Neural cell (in vitro differentiated cells): ENCODE data around the gene KCNJ10. TPM values are rescaled to one million over a fixed set of nuclear protein-coding genes. Genes with fewer than 3 reads are reported as not detected.

ENCODE experiments used
- H2AFZ ChIP-seq: fragments of 200-600, 300-800 bp; sonication (generic), shearing (Covaris generic); 2 replicates; pipeline ENCODE4 v1.6.0; 2014; ENCODE audit warnings: low read depth, mild to moderate bottlenecking, antibody characterized with exemption, low read length, moderate library complexity
- H3F3A ChIP-seq: fragments of 200-600 bp; shearing (Covaris generic); 2 replicates; pipeline ENCODE4 v1.6.1; 2016; ENCODE audit warnings: mild to moderate bottlenecking, moderate library complexity, mixed read lengths, antibody characterized with exemption, low read length; ENCODE audit not compliant: insufficient read depth, poor library complexity, severe bottlenecking
- H3K27ac ChIP-seq: fragments of 200-600, 300-800 bp; sonication (generic), shearing (Covaris generic); 2 replicates; pipeline ENCODE4 v1.5.1; 2014; ENCODE audit warnings: mild to moderate bottlenecking, low read length, moderate library complexity
- H3K27me3 ChIP-seq: fragments of 300-800, 200-600 bp; sonication (generic), shearing (Covaris generic); 2 replicates; pipeline ENCODE4 v1.6.0; 2014; ENCODE audit warnings: mild to moderate bottlenecking, low read depth, low read length, moderate library complexity; ENCODE audit not compliant: insufficient read depth
- H3K36me3 ChIP-seq: fragments of 300-800, 200-600 bp; sonication (generic), shearing (Covaris generic); 2 replicates; pipeline ENCODE4 v1.5.1; 2014; ENCODE audit warnings: mild to moderate bottlenecking, antibody characterized with exemption, low read length, moderate library complexity; ENCODE audit not compliant: insufficient read depth
- H3K4me2 ChIP-seq: fragments of 300-800, 200-600 bp; sonication (generic), shearing (Covaris generic); 2 replicates; pipeline ENCODE4 v1.6.0; 2014; ENCODE audit warnings: mild to moderate bottlenecking, low read length
- H3K4me3 ChIP-seq: fragments of 300-800, 200-600 bp; sonication (generic), shearing (Covaris generic); 2 replicates; pipeline ENCODE4 v1.5.1; 2014; ENCODE audit warnings: mild to moderate bottlenecking, low read length, moderate library complexity
- H3K79me2 ChIP-seq: fragments of 200-600 bp; shearing (Covaris generic); replicated peaks from 2 replicates; pipeline ENCODE4 v1.6.0; 2014; ENCODE audit warnings: mild to moderate bottlenecking, low read length, moderate library complexity; ENCODE audit not compliant: insufficient read depth
- H3K9ac ChIP-seq: fragments of 300-800, 200-600 bp; sonication (generic), shearing (Covaris generic); 2 replicates; pipeline ENCODE4 v1.6.1; 2016; ENCODE audit warnings: mild to moderate bottlenecking, low read length, mixed read lengths
- H3K9me2 ChIP-seq: fragments of 200-600 bp; shearing (Covaris generic); 2 replicates; pipeline ENCODE4 v1.6.1; 2016; ENCODE audit warnings: mild to moderate bottlenecking, low read length, mixed read lengths; ENCODE audit not compliant: insufficient read depth
- H3K9me3 ChIP-seq: fragments of 200-600, 300-800 bp; sonication (generic), shearing (Covaris generic); 2 replicates; pipeline ENCODE4 v1.6.1; 2016; ENCODE audit warnings: mild to moderate bottlenecking, mixed run types, low read length, moderate library complexity, mixed read lengths
- H4K20me1 ChIP-seq: fragments of 200-600 bp; shearing (Covaris generic); 2 replicates; pipeline ENCODE4 v1.6.1; 2016; ENCODE audit warnings: mild to moderate bottlenecking, mixed run types; ENCODE audit not compliant: insufficient read depth
- EP300 ChIP-seq: fragments of 450-650 bp; conservative IDR thresholded peaks from 2 replicates; pipeline ENCODE4 v1.6.1; 2014; ENCODE audit warnings: antibody characterized with exemption, mild to moderate bottlenecking, moderate library complexity; ENCODE audit not compliant: poor library complexity, severe bottlenecking
- EZH2 ChIP-seq: fragments of 200-600, 300-800 bp; shearing (Covaris generic), sonication (generic); IDR thresholded peaks from 2 replicates; pipeline ENCODE4 v1.6.1; 2014; ENCODE audit warnings: antibody characterized with exemption, low read length, borderline replicate concordance, mild to moderate bottlenecking; ENCODE audit not compliant: insufficient read depth, poor library complexity, severe bottlenecking
- MXI1 ChIP-seq: fragments of 450-650 bp; conservative IDR thresholded peaks from 2 replicates; pipeline ENCODE4 v1.6.1; 2014; ENCODE audit warnings: antibody characterized with exemption, mild to moderate bottlenecking; ENCODE audit not compliant: poor library complexity, severe bottlenecking
- POLR2AphosphoS5 ChIP-seq: IDR thresholded peaks from 2 replicates; pipeline ENCODE4 v1.6.1; 2012
- RAD21 ChIP-seq: fragments of 450-650 bp; conservative IDR thresholded peaks from 2 replicates; pipeline ENCODE4 v1.6.1; 2014; ENCODE audit warnings: antibody characterized with exemption, mild to moderate bottlenecking, moderate library complexity
- SMC3 ChIP-seq: fragments of 450-650 bp; conservative IDR thresholded peaks from 2 replicates; pipeline ENCODE4 v1.6.1; 2014; ENCODE audit warnings: antibody characterized with exemption, mild to moderate bottlenecking, moderate library complexity; ENCODE audit not compliant: poor library complexity
- TAF1 ChIP-seq: IDR thresholded peaks from 2 replicates; pipeline ENCODE4 v1.6.1; 2012; ENCODE audit warnings: low read depth
- polyA plus RNA-seq: library from polyadenylated mRNA; depleted of rRNA; stranded (reverse); fragments of >200 nt; gene quantifications from 2 replicates; pipeline ENCODE4 v1.2.3, GENCODE V29; 2014
- TF ChIP-seq, protein P1 (sequence below): fragments of 450-650 bp; IDR thresholded peaks from 2 replicates; pipeline ENCODE4 v1.5.1; 2014; ENCODE audit warnings: antibody characterized with exemption, mild to moderate bottlenecking, moderate library complexity; ENCODE audit not compliant: poor library complexity, severe bottlenecking
- TF ChIP-seq, protein P2 (sequence below): IDR thresholded peaks from 2 replicates; pipeline ENCODE4 v1.6.1; 2012; ENCODE audit warnings: borderline replicate concordance

Gene KCNJ10
- polyA plus RNA-seq, 1 donor from 2014 or later = not detected

DNA sequence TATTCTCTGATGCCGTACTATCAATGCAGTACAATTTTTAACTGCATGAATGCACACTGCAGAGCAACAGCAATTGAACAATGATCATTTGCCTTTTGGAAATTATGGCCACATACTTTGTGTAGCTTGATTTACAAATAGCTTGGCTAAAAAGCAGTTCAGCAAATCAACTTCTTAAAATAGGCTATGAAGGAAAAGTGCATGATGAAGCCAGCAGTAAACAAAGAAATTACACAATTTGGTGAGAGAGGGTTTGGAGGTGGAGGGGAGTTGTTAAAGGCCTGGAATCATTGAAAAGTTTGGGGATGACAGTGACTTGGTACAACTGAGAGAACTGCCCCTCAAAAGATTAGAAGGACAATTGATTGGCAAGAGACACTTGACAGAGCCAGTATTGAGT is 44.6 kb downstream of the KCNJ10 start:
- H3K4me3 ChIP-seq = no peak overlapping the region
- no peaks in the 10 kb centered on the region for H3K79me2 ChIP-seq
- no peaks in the 10 kb centered on the region for H3K9me2 ChIP-seq
- no peaks in the 10 kb centered on the region for H3K36me3 ChIP-seq
- H3K27me3 ChIP-seq = no peaks in the 10 kb centered on the region
- H3K27ac ChIP-seq = no peak overlapping the region
- no peaks in the 10 kb centered on the region for H3F3A ChIP-seq
- H3K9me3 ChIP-seq = no peaks in the 10 kb centered on the region
- TF ChIP-seq, protein P1, sequence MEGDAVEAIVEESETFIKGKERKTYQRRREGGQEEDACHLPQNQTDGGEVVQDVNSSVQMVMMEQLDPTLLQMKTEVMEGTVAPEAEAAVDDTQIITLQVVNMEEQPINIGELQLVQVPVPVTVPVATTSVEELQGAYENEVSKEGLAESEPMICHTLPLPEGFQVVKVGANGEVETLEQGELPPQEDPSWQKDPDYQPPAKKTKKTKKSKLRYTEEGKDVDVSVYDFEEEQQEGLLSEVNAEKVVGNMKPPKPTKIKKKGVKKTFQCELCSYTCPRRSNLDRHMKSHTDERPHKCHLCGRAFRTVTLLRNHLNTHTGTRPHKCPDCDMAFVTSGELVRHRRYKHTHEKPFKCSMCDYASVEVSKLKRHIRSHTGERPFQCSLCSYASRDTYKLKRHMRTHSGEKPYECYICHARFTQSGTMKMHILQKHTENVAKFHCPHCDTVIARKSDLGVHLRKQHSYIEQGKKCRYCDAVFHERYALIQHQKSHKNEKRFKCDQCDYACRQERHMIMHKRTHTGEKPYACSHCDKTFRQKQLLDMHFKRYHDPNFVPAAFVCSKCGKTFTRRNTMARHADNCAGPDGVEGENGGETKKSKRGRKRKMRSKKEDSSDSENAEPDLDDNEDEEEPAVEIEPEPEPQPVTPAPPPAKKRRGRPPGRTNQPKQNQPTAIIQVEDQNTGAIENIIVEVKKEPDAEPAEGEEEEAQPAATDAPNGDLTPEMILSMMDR = no peak
- TF ChIP-seq EZH2 (no peak), POLR2AphosphoS5 (no peak), EP300 (no peak), TAF1 (no peak), RAD21 (no peak), MXI1 (no peak), SMC3 (no peak)
- TF ChIP-seq, protein P2, sequence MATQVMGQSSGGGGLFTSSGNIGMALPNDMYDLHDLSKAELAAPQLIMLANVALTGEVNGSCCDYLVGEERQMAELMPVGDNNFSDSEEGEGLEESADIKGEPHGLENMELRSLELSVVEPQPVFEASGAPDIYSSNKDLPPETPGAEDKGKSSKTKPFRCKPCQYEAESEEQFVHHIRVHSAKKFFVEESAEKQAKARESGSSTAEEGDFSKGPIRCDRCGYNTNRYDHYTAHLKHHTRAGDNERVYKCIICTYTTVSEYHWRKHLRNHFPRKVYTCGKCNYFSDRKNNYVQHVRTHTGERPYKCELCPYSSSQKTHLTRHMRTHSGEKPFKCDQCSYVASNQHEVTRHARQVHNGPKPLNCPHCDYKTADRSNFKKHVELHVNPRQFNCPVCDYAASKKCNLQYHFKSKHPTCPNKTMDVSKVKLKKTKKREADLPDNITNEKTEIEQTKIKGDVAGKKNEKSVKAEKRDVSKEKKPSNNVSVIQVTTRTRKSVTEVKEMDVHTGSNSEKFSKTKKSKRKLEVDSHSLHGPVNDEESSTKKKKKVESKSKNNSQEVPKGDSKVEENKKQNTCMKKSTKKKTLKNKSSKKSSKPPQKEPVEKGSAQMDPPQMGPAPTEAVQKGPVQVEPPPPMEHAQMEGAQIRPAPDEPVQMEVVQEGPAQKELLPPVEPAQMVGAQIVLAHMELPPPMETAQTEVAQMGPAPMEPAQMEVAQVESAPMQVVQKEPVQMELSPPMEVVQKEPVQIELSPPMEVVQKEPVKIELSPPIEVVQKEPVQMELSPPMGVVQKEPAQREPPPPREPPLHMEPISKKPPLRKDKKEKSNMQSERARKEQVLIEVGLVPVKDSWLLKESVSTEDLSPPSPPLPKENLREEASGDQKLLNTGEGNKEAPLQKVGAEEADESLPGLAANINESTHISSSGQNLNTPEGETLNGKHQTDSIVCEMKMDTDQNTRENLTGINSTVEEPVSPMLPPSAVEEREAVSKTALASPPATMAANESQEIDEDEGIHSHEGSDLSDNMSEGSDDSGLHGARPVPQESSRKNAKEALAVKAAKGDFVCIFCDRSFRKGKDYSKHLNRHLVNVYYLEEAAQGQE = no peak
- H3K9ac ChIP-seq = no peak overlapping the region
- no peaks in the 10 kb centered on the region for H4K20me1 ChIP-seq
- no peak overlapping the region for H3K4me2 ChIP-seq
- H2AFZ ChIP-seq = no peak overlapping the region

DNA sequence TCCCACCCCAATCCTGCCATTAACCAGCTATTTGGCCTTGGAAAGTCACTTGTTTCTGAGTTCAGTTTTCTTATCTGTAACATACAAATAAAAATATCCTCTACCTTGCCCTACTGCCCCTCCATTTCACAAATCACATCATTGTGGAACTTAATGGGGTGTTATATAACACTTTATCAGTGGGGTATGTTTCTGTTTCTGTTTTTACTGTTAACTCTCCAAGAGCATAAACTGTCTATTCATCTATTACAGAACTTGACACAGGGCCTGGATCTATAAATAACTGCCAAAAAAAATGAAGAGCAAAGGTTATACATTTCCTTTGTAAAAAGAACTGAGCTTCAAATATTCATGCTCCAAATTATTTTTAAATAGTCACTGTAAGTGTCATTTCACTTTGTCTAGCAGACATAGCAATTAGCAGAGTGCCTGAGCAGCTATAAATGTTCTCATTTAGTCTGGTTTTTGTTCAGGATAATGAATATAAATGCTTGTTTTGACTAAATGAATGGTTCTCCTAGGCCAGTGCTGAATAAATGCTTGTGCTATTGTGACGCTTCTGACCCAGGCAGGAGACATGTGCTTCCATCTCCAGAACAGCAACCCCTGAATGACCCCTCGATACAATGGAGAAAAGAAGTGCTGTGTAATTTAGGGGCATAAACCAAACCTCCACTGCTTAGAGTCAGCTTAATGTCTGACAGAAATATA is 45.6 kb downstream of the KCNJ10 start:
- no peak overlapping the region for H3K27ac ChIP-seq
- H3K79me2 ChIP-seq = no peaks in the 10 kb centered on the region
- no peaks in the 10 kb centered on the region for H3K9me2 ChIP-seq
- H3K4me2 ChIP-seq = no peak overlapping the region
- H3K9ac ChIP-seq = no peak overlapping the region
- no peak overlapping the region for H2AFZ ChIP-seq
- H4K20me1 ChIP-seq = no peaks in the 10 kb centered on the region
- TF ChIP-seq RAD21 (no peak), SMC3 (no peak), MXI1 (no peak), TAF1 (no peak), EP300 (no peak), POLR2AphosphoS5 (no peak), EZH2 (no peak)
- TF ChIP-seq, protein P2 = no peak
- TF ChIP-seq, protein P1 = no peak
- H3F3A ChIP-seq = no peaks in the 10 kb centered on the region
- H3K36me3 ChIP-seq = no peaks in the 10 kb centered on the region
- H3K9me3 ChIP-seq = no peaks in the 10 kb centered on the region
- H3K27me3 ChIP-seq = no peaks in the 10 kb centered on the region
- no peak overlapping the region for H3K4me3 ChIP-seq
